Lung (tissue), 12 donors: ENCODE results near the gene KIAA1958. TPM values are rescaled to one million over a fixed set of nuclear protein-coding genes. Genes with fewer than 3 reads are reported as not detected.

Source experiments
- ATAC-seq: fragments of 200-7000 bp; cut with Tn5 transposase; one replicate; pipeline ENCODE4 v1.9.1; 2020; ENCODE audit warnings: moderate number of reproducible peaks; ENCODE audit not compliant: insufficient read depth, low FRiP score
- DNase-seq, 3 donors: peaks; one replicate each; pipeline ENCODE4 v3.0.0-alpha.2; 2013 to 2017
- H3K27ac ChIP-seq, 2 donors: one replicate each; pipeline ENCODE4 v1.5.1; 2013; ENCODE audit warnings: mild to moderate bottlenecking in 2 of 2, moderate library complexity in 2 of 2, control low read depth in 1 of 2, inconsistent platforms in 1 of 2, low read depth in 1 of 2, low read length in 1 of 2
- H3K27me3 ChIP-seq, 3 donors: one replicate each; pipeline ENCODE4 v1.5.1; 2013; ENCODE audit warnings: low read length in 2 of 3; ENCODE audit not compliant: control insufficient read depth in 3 of 3, insufficient read depth in 3 of 3
- H3K36me3 ChIP-seq, 4 donors: one replicate each; pipeline ENCODE4 v1.5.1; 2013; ENCODE audit warnings: low read length in 4 of 4, mild to moderate bottlenecking in 1 of 4, moderate library complexity in 1 of 4; ENCODE audit not compliant: control insufficient read depth in 4 of 4, insufficient read depth in 4 of 4
- H3K4me1 ChIP-seq, 5 donors: one replicate each; pipeline ENCODE4 v1.5.1; 2013; ENCODE audit warnings: low read length in 5 of 5, mild to moderate bottlenecking in 2 of 5, moderate library complexity in 1 of 5; ENCODE audit not compliant: control insufficient read depth in 5 of 5, insufficient read depth in 5 of 5
- H3K4me3 ChIP-seq: one replicate; pipeline ENCODE4 v1.5.1; 2013; ENCODE audit warnings: mild to moderate bottlenecking, control low read depth, moderate library complexity
- H3K9ac ChIP-seq, 2 donors: one replicate each; pipeline ENCODE4 v1.5.1; 2013; ENCODE audit warnings: low read length in 2 of 2, control low read depth in 1 of 2; ENCODE audit not compliant: insufficient read depth in 1 of 2
- H3K9me3 ChIP-seq, 4 donors: one replicate each; pipeline ENCODE4 v1.5.1; 2013; ENCODE audit warnings: low read length in 3 of 4, mild to moderate bottlenecking in 1 of 4, moderate library complexity in 1 of 4; ENCODE audit not compliant: control insufficient read depth in 4 of 4, insufficient read depth in 3 of 4
- WGBS, 2 donors: extraction: QIAGEN DNeasy Blood & Tissue Kit; methylation state at CpG; one replicate each; pipeline ENCODE4 v1.1.7; 2013; 5-methylcytosine and 5-hydroxymethylcytosine counted together
- polyA plus RNA-seq, 2 donors: library from polyadenylated mRNA; stranded (reverse); fragments of 200-250 nt; gene quantifications; one replicate each; pipeline ENCODE4 v1.2.1, GENCODE V29; 2013
- total RNA-seq, 2 donors: library from RNA; depleted of rRNA in 1 of 2; stranded (reverse); fragments of >200 nt in 1 of 2; gene quantifications; one replicate each; pipeline ENCODE4 v1.2.1, GENCODE V29; 2014 to 2021
- TF ChIP-seq, protein P1 (sequence below): IDR thresholded peaks from 2 replicates; pipeline ENCODE4 v1.5.1; 2012; ENCODE audit warnings: mild to moderate bottlenecking; ENCODE audit errors: control extremely low read depth, extremely low read depth
- donor health status: control.
- donor health status: control.
- donor health status: Bipolar disorder and iron deficiency.
- donor health status: healthy.
- donor health status: DM: yes; HTN: yes; CAD: no.

Gene KIAA1958
- total and polyA plus RNA-seq, 4 donors = 2.0 to 24.0 (median 6.8) TPM

DNA sequence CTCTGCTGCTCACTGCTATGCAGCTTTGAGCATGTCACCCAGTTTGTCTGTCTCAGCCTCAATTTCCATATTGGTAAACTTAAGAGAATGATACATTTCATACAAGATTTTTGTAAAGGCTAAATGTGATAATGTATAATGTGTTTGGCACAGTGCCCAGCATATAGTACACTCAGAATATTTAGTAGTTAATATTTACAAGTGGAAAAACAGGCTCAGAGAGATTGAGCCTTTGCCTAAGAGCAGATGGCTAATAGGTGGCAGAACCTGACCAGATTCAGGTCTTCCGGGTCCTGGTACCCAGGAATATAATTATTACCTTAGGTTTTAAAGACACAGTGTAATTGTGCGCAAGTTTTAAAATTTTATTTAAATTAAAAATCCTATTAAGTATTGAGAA, 46.8 kb upstream of the KIAA1958 start:
- Histone ChIP-seq H3K27ac (no peak overlapping the region), H3K9me3 (no peaks in the 10 kb centered on the region), H3K4me1 (peaks cover 0 to 2% (median 0%) of the 10 kb centered on the region in 5 donors), H3K9ac (no peak overlapping the region), H3K27me3 (no peaks in the 10 kb centered on the region), H3K4me3 (no peak overlapping the region), H3K36me3 (peaks cover 2 to 5% (median 4%) of the 10 kb centered on the region in 4 donors)
- DNase-seq (peak; percentile 15 to 62 (median 49)), ATAC-seq (no peak)
- TF ChIP-seq, protein P1, sequence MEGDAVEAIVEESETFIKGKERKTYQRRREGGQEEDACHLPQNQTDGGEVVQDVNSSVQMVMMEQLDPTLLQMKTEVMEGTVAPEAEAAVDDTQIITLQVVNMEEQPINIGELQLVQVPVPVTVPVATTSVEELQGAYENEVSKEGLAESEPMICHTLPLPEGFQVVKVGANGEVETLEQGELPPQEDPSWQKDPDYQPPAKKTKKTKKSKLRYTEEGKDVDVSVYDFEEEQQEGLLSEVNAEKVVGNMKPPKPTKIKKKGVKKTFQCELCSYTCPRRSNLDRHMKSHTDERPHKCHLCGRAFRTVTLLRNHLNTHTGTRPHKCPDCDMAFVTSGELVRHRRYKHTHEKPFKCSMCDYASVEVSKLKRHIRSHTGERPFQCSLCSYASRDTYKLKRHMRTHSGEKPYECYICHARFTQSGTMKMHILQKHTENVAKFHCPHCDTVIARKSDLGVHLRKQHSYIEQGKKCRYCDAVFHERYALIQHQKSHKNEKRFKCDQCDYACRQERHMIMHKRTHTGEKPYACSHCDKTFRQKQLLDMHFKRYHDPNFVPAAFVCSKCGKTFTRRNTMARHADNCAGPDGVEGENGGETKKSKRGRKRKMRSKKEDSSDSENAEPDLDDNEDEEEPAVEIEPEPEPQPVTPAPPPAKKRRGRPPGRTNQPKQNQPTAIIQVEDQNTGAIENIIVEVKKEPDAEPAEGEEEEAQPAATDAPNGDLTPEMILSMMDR = no peak
- WGBS, 2 donors = 88 to 94% methylated on average over 2 of the region's 2 CpGs

DNA sequence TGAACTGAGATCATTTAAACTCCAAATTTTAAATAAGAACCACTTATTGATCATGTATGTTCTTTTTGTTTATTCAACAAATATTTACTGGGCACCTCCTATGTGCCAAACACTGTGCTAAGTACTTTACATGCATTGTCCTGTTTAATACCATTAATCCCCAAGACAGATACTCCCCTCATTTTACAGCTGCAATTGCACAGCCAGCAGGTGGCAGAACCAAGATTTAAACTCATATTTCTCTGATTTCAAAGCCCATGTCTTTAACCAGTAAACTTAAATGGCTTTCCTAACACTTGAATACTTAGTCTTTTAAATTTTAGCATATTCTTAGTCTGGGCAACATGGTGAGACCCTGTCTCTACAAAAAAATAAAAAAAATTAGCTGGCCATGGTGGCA, 43.4 kb upstream of the KIAA1958 start:
- Histone ChIP-seq H3K27ac (no peak overlapping the region), H3K9ac (no peak overlapping the region), H3K4me1 (peaks cover 0 to 2% (median 0%) of the 10 kb centered on the region in 5 donors), H3K4me3 (no peak overlapping the region), H3K36me3 (peaks cover 3 to 5% (median 4%) of the 10 kb centered on the region in 4 donors), H3K27me3 (no peaks in the 10 kb centered on the region), H3K9me3 (no peaks in the 10 kb centered on the region)
- TF ChIP-seq, protein P1 = peak; percentile 23
- DNase-seq (peak in 1 of 3 donors; percentile 21), ATAC-seq (no peak)

DNA sequence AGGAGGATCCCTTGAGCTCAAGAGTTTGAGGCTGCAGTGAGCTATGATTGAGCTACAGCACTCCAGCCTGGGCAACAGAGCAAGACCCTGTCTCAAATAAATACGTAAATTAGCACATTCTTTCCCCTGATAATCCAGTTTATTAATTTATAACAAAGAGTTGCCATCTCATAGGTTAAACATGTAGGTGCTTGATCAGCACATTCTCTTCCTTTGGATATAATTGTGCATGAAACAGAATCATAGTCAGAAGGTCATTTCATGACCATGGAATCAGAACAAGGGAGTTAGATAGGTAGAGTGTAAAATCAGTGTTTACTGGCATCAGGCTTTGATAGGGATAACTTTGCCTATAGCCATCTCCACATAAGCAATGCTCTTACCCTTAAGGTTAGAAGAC, 43.0 kb upstream of the KIAA1958 start:
- H3K4me3 ChIP-seq = no peak overlapping the region
- DNase-seq (no peak), ATAC-seq (no peak)
- no peak overlapping the region for H3K9ac ChIP-seq
- no peaks in the 10 kb centered on the region for H3K9me3 ChIP-seq
- H3K27me3 ChIP-seq = no peaks in the 10 kb centered on the region
- H3K36me3 ChIP-seq = peaks cover 3 to 5% (median 4%) of the 10 kb centered on the region in 4 donors
- no peaks in the 10 kb centered on the region for H3K4me1 ChIP-seq
- TF ChIP-seq, protein P1 = no peak
- no peak overlapping the region for H3K27ac ChIP-seq
- WGBS, 2 donors = 91 to 92% methylated on average over 1 of the region's 1 CpG

DNA sequence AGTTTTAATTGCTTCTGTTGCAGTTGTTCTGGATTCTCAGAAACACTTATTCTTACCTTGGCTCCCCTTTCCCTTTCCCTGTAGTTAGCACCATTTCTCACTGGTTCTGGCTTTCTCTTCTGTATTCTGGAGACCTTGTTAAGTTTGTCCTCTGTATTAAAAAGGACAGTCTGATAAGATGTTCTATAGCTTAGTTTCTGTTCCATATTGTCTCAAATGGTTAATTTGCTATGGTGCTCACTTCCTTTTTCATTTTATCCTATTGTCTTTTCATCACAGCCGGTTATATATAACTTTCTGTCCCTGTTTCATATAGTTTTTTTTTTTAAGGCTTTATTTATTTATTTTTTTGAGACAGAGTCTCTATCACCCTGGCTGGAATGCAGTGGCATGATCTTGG, 41.4 kb upstream of the KIAA1958 start:
- no peaks in the 10 kb centered on the region for H3K4me1 ChIP-seq
- no peak for DNase-seq
- peaks cover 3 to 4% (median 3%) of the 10 kb centered on the region in 4 donors for H3K36me3 ChIP-seq
- TF ChIP-seq, protein P1 = no peak
- no peak overlapping the region for H3K27ac ChIP-seq
- ATAC-seq = no peak
- no peaks in the 10 kb centered on the region for H3K9me3 ChIP-seq
- WGBS, 2 donors = 37 to 63% methylated on average over 1 of the region's 1 CpG
- no peaks in the 10 kb centered on the region for H3K27me3 ChIP-seq
- H3K9ac ChIP-seq = no peak overlapping the region
- no peak overlapping the region for H3K4me3 ChIP-seq
